Mononuclear cell (primary cell): ENCODE results near the gene NSUN3. TPM values are rescaled to one million over a fixed set of nuclear protein-coding genes. Genes with fewer than 3 reads are reported as not detected.

ENCODE experiments used
- H3K27me3 ChIP-seq: 2 replicates; pipeline ENCODE4 v1.6.0; 2011; ENCODE audit warnings: low read length, control low read depth; ENCODE audit not compliant: insufficient read depth
- H3K4me1 ChIP-seq: 2 replicates; pipeline ENCODE4 v1.5.1; 2011; ENCODE audit warnings: mild to moderate bottlenecking, low read length, control low read depth; ENCODE audit not compliant: insufficient read depth
- H3K4me3 ChIP-seq: 2 replicates; pipeline ENCODE4 v1.5.1; 2011; ENCODE audit warnings: mild to moderate bottlenecking, low read length, moderate library complexity
- H3K9me3 ChIP-seq: 2 replicates; pipeline ENCODE4 v1.5.1; 2011; ENCODE audit warnings: low read depth, mild to moderate bottlenecking, control low read depth, low read length
- total RNA-seq: library from RNA; depleted of rRNA; stranded (reverse); fragments of >200 nt; gene quantifications from one replicate; pipeline ENCODE4 v1.2.3, GENCODE V29; 2012

Gene NSUN3
- total RNA-seq, 1 donor, result 32.2 TPM

DNA sequence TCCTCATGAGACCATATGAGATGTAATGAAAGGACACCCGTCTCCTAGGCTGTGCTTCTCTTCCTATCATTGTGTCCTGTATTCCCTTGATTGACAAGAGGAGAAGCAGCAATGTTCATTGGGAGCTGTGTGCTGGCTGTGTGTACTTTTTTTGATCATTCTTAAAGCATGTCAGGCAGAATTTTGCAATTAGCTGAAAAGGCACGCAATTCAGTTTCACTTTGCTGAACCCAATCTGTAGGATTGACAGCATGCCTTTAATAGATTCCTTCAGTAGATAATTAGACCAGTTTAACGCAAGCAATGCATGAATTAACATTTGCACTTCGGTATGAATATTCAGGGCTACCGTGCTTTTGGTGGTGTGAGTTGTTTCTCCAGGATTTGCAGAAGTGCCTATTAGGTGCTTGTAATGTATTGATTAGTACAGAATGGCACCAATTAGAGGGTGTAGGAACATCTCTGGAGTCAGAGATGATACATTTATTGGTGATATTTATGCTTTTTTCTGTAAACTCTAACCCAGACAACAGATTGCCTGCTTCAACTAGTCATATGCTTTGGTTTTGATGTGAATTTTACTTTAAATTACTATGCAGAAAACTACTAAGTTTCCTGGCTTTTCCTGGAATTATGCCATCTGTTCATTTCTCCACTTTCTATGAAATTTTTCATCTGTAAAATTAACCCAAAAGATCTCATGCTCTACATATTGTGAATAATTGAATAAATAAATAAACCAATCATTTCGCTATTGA lies 114.3 kb downstream of the NSUN3 start:
- Histone ChIP-seq H3K27me3 (no peaks in the 10 kb centered on the region), H3K9me3 (no peaks in the 10 kb centered on the region), H3K4me3 (no peak overlapping the region), H3K4me1 (no peaks in the 10 kb centered on the region)

Other genes starting within 250 kb of the NSUN3 start
- gene PROS1, start 89.2 kb upstream of the NSUN3 start, total RNA-seq, result 6.8 TPM
- 3.0 TPM for gene ARL13B, start 82.9 kb upstream of the NSUN3 start, total RNA-seq
- gene STX19, start 34.5 kb upstream of the NSUN3 start, total RNA-seq, result not detected
- gene DHFR2, start 145 bp upstream of the NSUN3 start, total RNA-seq, result 1.0 TPM